Jurkat, Clone E6-1 (cell line): ENCODE measurements around the gene ABHD2.

Source experiments
- DNase-seq: peaks from one replicate; pipeline ENCODE4 v3.0.0-alpha.2; 2011; ENCODE audit warnings: low read depth, low spot score
- H3K4me3 ChIP-seq: 2 replicates; pipeline ENCODE4 v1.5.1; 2011; ENCODE audit warnings: mild to moderate bottlenecking, low read length, control low read depth, moderate library complexity

The ABHD2 gene

GRCh38 chr15:89200182-89200581 is 111.9 kb downstream of the ABHD2 start:
- no peak overlapping the region for H3K4me3 ChIP-seq
- DNase-seq, result no peak

GRCh38 chr15:89201465-89202005 is 113.3 kb downstream of the ABHD2 start:
- no peak for DNase-seq
- H3K4me3 ChIP-seq, result no peak overlapping the region

GRCh38 chr15:89203705-89204273 is 115.5 kb downstream of the ABHD2 start:
- no peak overlapping the region for H3K4me3 ChIP-seq
- peak; percentile 36 for DNase-seq

GRCh38 chr15:89205991-89206585 is 117.8 kb downstream of the ABHD2 start:
- peak; percentile 25 for DNase-seq
- H3K4me3 ChIP-seq, result no peak overlapping the region

- peak overlapping the region; percentile 25; the same call in 1 of the 2 replicates for H3K4me3 ChIP-seq
- peak; percentile 51 for DNase-seq
Observed at GRCh38 chr15:89206908-89207331, 118.7 kb downstream of the ABHD2 start.

GRCh38 chr15:89208256-89208655 is 120.0 kb downstream of the ABHD2 start:
- no peak overlapping the region for H3K4me3 ChIP-seq
- DNase-seq, result no peak

GRCh38 chr15:89209057-89209456 is 120.8 kb downstream of the ABHD2 start:
- no peak overlapping the region for H3K4me3 ChIP-seq
- DNase-seq, result no peak

GRCh38 chr15:89211678-89212170 is 123.5 kb downstream of the ABHD2 start:
- no peak for DNase-seq

GRCh38 chr15:89215627-89216026 is 127.4 kb downstream of the ABHD2 start:
- DNase-seq, result no peak
- H3K4me3 ChIP-seq, result no peak overlapping the region

More at GRCh38 chr15:89211678-89212170, 123.5 kb downstream of the ABHD2 start:
- H3K4me3 ChIP-seq, result no peak overlapping the region

GRCh38 chr15:89217031-89217430 is 128.8 kb downstream of the ABHD2 start:
- no peak overlapping the region for H3K4me3 ChIP-seq
- DNase-seq, result no peak

- DNase-seq, result no peak
- no peak overlapping the region for H3K4me3 ChIP-seq
Observed at GRCh38 chr15:89217686-89218376, 129.6 kb downstream of the ABHD2 start.

- no peak overlapping the region for H3K4me3 ChIP-seq
Observed at GRCh38 chr15:89218531-89218930, 130.3 kb downstream of the ABHD2 start.

GRCh38 chr15:89221543-89221942 is 133.3 kb downstream of the ABHD2 start, which contains the start of gene RLBP1:
RLBP1 (minus strand) TSS chr15:89221579; CDS start chr15:89218975, 2,604 bp downstream.
- H3K4me3 ChIP-seq, result no peak within 1 kb of the TSS
- DNase-seq, result no peak

More at GRCh38 chr15:89218531-89218930, 130.3 kb downstream of the ABHD2 start:
- no peak for DNase-seq

- no peak overlapping the region for H3K4me3 ChIP-seq
- DNase-seq, result no peak
Observed at GRCh38 chr15:89225588-89225987, 137.3 kb downstream of the ABHD2 start.

- no peak overlapping the region for H3K4me3 ChIP-seq
- no peak for DNase-seq
Observed at GRCh38 chr15:89226359-89227221, 138.3 kb downstream of the ABHD2 start.

- no peak overlapping the region for H3K4me3 ChIP-seq
- no peak for DNase-seq
Observed at GRCh38 chr15:89227425-89227824, 139.2 kb downstream of the ABHD2 start.

- DNase-seq, result no peak
- no peak overlapping the region for H3K4me3 ChIP-seq
Observed at GRCh38 chr15:89230277-89230676, 142.0 kb downstream of the ABHD2 start.

- no peak for DNase-seq
- no peak overlapping the region for H3K4me3 ChIP-seq
Observed at GRCh38 chr15:89231832-89232231, 143.6 kb downstream of the ABHD2 start.
